Measurements from ENCODE around the gene LYAR.

DNA sequence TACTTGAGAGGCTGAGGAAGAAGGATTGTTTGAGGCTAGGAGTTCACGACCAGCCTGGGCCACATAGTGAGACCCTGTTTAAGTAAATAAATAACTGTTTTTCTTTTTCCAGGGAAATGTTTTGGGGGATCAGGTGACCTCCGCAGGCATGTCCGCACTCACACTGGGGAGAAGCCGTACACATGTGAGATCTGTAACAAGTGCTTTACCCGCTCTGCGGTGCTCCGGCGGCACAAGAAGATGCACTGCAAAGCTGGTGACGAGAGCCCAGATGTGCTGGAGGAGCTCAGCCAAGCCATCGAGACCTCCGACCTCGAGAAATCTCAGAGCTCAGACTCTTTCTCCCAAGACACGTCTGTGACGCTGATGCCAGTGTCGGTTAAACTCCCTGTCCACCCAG lies 30.6 kb upstream of the LYAR start:
- TF ChIP-seq EP300 (IDR thresholded peaks at IDR 0.05; ENCODE audit: borderline replicate concordance) = no peak
- no peak for TF ChIP-seq RAD21 (IDR thresholded peaks at IDR 0.05; ENCODE audit: low read depth)
- TF ChIP-seq, protein P1, sequence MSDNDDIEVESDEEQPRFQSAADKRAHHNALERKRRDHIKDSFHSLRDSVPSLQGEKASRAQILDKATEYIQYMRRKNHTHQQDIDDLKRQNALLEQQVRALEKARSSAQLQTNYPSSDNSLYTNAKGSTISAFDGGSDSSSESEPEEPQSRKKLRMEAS (IDR thresholded peaks at IDR 0.05) = no peak
- TF ChIP-seq CEBPB (IDR thresholded peaks at IDR 0.05) = no peak
- no peak for TF ChIP-seq TAF1 (IDR thresholded peaks at IDR 0.05; ENCODE audit: low read depth)
- TF ChIP-seq YY1 (IDR thresholded peaks at IDR 0.05; ENCODE audit: low read depth) = no peak
